Prostate gland (tissue), 2 donors: ENCODE results near the gene TLCD5. TPM values are rescaled to one million over a fixed set of nuclear protein-coding genes. Genes with fewer than 3 reads are reported as not detected.

ENCODE experiments used
- DNase-seq: peaks from one replicate; pipeline ENCODE4 v3.0.0-alpha.2; 2019; ENCODE audit warnings: low spot score
- H3K27ac ChIP-seq, 2 donors: fragments of 200-600 bp; sonication (generic); 2 replicates each; pipeline ENCODE4 v1.5.1; 2017 to 2019
- H3K27me3 ChIP-seq: fragments of 200-600 bp; sonication (generic); replicated peaks from 2 replicates; pipeline ENCODE4 v1.5.1; 2019; ENCODE audit not compliant: insufficient read depth
- H3K36me3 ChIP-seq, 2 donors: fragments of 200-600 bp; sonication (generic); 1 replicate in 1 of 2; 2 replicates in 1 of 2; pipeline versions ENCODE4 v1.5.1 to v1.8.1; 2017 to 2019
- H3K4me1 ChIP-seq: fragments of 200-600 bp; sonication (generic); replicated peaks from 2 replicates; pipeline ENCODE4 v1.5.1; 2019
- H3K4me3 ChIP-seq, 2 donors: fragments of 200-600 bp; sonication (generic); 2 replicates each; pipeline ENCODE4 v1.5.1; 2017 to 2019
- H3K9me3 ChIP-seq: fragments of 200-600 bp; sonication (generic); 2 replicates; pipeline ENCODE4 v1.5.1; 2017
- CTCF ChIP-seq, 4 experiments: fragments of 200-600 bp in 2 of 4; fragments of 450-650 bp in 2 of 4; sonication (generic) in 2 of 4; IDR thresholded peaks; 1 replicate in 3 of 4; 2 replicates in 1 of 4; pipeline ENCODE4 v1.5.1; 2016 to 2019; ENCODE audit warnings: antibody characterized with exemption in 4 of 4, mild to moderate bottlenecking in 2 of 4, moderate library complexity in 2 of 4
- POLR2A ChIP-seq: fragments of 450-650 bp; IDR thresholded peaks from one replicate; pipeline ENCODE4 v1.6.1; 2016; ENCODE audit warnings: antibody characterized with exemption, mild to moderate bottlenecking
- POLR2AphosphoS5 ChIP-seq: sonication (generic); formaldehyde crosslinking; IDR thresholded peaks from one replicate; pipeline ENCODE4 v1.6.1; 2017; ENCODE audit warnings: antibody characterized with exemption
- WGBS: methylation state at CpG from one replicate; pipeline ENCODE4 v1.1.5; 2018; 5-methylcytosine and 5-hydroxymethylcytosine counted together
- intact Hi-C: fragments of 100-400 bp; cut with DNase I; formaldehyde crosslinking; loops from one replicate; pipeline ENCODE4 v1.14.2; 2022
- total RNA-seq, 2 donors: library from RNA; depleted of rRNA; stranded (reverse); fragments of >200 nt; gene quantifications; one replicate each; pipeline ENCODE4 v1.1.0, GENCODE V29; 2016

Gene TLCD5
- total RNA-seq, 2 donors from 2014 or later, result 7.8 to 10.6 TPM

GRCh38 chr11:120358729-120359128, 33.6 kb downstream of the TLCD5 start:
- intact Hi-C loops, result no loop called here
- WGBS, result 98% methylated on average over 3 of the region's 3 CpGs
- H3K4me3 ChIP-seq, result no peak overlapping the region
- no peak overlapping the region for H3K27ac ChIP-seq
- DNase-seq, result no peak
- no peaks in the 10 kb centered on the region for H3K9me3 ChIP-seq
- H3K36me3 ChIP-seq, result no peaks in the 10 kb centered on the region
- H3K27me3 ChIP-seq, result no peaks in the 10 kb centered on the region
- TF ChIP-seq CTCF (IDR thresholded peaks at IDR 0.05) (no peak), POLR2AphosphoS5 (no peak), POLR2A (no peak)
- H3K4me1 ChIP-seq, result no peaks in the 10 kb centered on the region

- no peak for DNase-seq
- Histone ChIP-seq H3K4me1 (no peaks in the 10 kb centered on the region), H3K36me3 (no peaks in the 10 kb centered on the region), H3K9me3 (no peaks in the 10 kb centered on the region), H3K27me3 (no peaks in the 10 kb centered on the region), H3K4me3 (no peak overlapping the region), H3K27ac (no peak overlapping the region)
- TF ChIP-seq CTCF (IDR thresholded peaks at IDR 0.05), result no peak
- no peak for TF ChIP-seq POLR2A
- TF ChIP-seq POLR2AphosphoS5, result no peak
- intact Hi-C loops, result no loop called here
These were observed 38.3 kb downstream of the TLCD5 start for GRCh38 chr11:120363436-120363835.

GRCh38 chr11:120365512-120365911, 40.4 kb downstream of the TLCD5 start:
- Histone ChIP-seq H3K9me3 (no peaks in the 10 kb centered on the region), H3K36me3 (no peaks in the 10 kb centered on the region), H3K27ac (no peak overlapping the region), H3K4me3 (no peak overlapping the region), H3K27me3 (no peaks in the 10 kb centered on the region), H3K4me1 (no peaks in the 10 kb centered on the region)
- intact Hi-C loops, result no loop called here
- DNase-seq, result no peak
- TF ChIP-seq POLR2AphosphoS5 (no peak), CTCF (IDR thresholded peaks at IDR 0.05) (no peak), POLR2A (no peak)

- intact Hi-C loops, result no loop called here
- no peaks in the 10 kb centered on the region for H3K4me1 ChIP-seq
- no peaks in the 10 kb centered on the region for H3K9me3 ChIP-seq
- TF ChIP-seq CTCF (IDR thresholded peaks at IDR 0.05) (no peak), POLR2AphosphoS5 (no peak), POLR2A (no peak)
- no peak for DNase-seq
- H3K4me3 ChIP-seq, result no peak overlapping the region
- H3K27me3 ChIP-seq, result no peaks in the 10 kb centered on the region
- H3K36me3 ChIP-seq, result no peaks in the 10 kb centered on the region
- H3K27ac ChIP-seq, result no peak overlapping the region
These were observed 47.2 kb downstream of the TLCD5 start for GRCh38 chr11:120372296-120372695.

- Histone ChIP-seq H3K9me3 (no peaks in the 10 kb centered on the region), H3K4me1 (no peaks in the 10 kb centered on the region), H3K27me3 (no peaks in the 10 kb centered on the region), H3K36me3 (no peaks in the 10 kb centered on the region), H3K27ac (no peak overlapping the region), H3K4me3 (no peak overlapping the region)
- no peak for DNase-seq
- intact Hi-C loops, result no loop called here
- WGBS, result 88% methylated on average over 3 of the region's 3 CpGs
- TF ChIP-seq POLR2A (no peak), CTCF (IDR thresholded peaks at IDR 0.05) (no peak), POLR2AphosphoS5 (no peak)
These were observed 50.0 kb downstream of the TLCD5 start for GRCh38 chr11:120375076-120375475.
